ENCODE measurements around the gene UIMC1. TPM values are rescaled to one million over a fixed set of nuclear protein-coding genes. Genes with fewer than 3 reads are reported as not detected.

The UIMC1 gene
- total RNA-seq, 1 experiment from 2014 or later, result 46.8 TPM

DNA sequence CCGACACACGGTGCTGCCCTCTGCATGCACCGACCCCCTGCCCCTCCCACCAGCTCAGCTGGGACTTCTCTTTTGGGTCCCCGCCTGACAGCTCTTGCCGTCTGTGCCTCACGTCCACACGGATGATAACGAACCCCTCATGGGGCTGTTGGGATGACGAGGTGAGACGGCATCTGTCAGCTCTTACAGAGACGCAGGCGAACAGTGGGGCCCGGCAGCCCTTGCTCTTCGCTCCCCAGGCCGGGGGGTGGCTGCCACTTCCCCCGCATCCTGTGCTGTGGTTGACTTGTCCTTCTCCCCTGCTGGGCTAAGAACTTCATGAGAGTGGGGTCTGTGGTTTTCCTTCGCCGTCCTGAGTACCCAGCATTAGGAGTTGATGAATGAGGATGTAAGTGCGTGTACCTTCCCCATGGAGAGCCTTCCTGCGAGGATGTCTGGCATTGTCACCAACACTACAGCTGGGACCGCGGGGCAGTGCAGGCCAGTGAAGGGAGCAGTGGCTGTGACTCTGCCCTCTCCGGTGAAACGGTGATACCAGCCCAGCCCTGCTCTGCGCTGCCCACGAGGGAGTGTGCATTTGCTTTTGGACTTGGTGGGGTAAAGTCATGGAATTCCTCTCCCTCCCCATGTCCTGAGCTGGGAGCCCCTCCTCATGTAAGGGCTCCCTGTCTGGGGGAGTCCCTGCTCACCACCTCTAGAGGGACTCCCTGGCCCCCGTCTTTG, 130.6 kb downstream of the UIMC1 start:
- Histone ChIP-seq H3K36me3 (ENCODE audit: insufficient read depth, low read length, poor library complexity, severe bottlenecking) (no peaks in the 10 kb centered on the region), H3K4me3 (ENCODE audit: low read depth, low read length, poor library complexity, severe bottlenecking) (no peak overlapping the region), H3K27ac (ENCODE audit: low read depth, low read length, poor library complexity, severe bottlenecking) (no peak overlapping the region), H3K9me3 (ENCODE audit: low read depth, low read length, poor library complexity, severe bottlenecking) (no peaks in the 10 kb centered on the region), H3K27me3 (replicated peaks; ENCODE audit: insufficient read depth, low read depth, low read length, poor library complexity) (no peaks in the 10 kb centered on the region), H3K4me1 (ENCODE audit: insufficient read depth, low read length, poor library complexity, severe bottlenecking) (no peaks in the 10 kb centered on the region)
- ChIA-PET CTCF (no interaction called here), POLR2A (ENCODE audit: low non-redundant PET) (no interaction called here)
- intact Hi-C loops (cut with micrococcal nuclease; ENCODE audit: unreplicated experiment), result no loop called here
- TF ChIP-seq, protein P1, sequence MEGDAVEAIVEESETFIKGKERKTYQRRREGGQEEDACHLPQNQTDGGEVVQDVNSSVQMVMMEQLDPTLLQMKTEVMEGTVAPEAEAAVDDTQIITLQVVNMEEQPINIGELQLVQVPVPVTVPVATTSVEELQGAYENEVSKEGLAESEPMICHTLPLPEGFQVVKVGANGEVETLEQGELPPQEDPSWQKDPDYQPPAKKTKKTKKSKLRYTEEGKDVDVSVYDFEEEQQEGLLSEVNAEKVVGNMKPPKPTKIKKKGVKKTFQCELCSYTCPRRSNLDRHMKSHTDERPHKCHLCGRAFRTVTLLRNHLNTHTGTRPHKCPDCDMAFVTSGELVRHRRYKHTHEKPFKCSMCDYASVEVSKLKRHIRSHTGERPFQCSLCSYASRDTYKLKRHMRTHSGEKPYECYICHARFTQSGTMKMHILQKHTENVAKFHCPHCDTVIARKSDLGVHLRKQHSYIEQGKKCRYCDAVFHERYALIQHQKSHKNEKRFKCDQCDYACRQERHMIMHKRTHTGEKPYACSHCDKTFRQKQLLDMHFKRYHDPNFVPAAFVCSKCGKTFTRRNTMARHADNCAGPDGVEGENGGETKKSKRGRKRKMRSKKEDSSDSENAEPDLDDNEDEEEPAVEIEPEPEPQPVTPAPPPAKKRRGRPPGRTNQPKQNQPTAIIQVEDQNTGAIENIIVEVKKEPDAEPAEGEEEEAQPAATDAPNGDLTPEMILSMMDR (conservative IDR thresholded peaks at IDR 0.05; ENCODE audit: low read depth, low read length), result no peak
- no peak for TF ChIP-seq EZH2 (IDR thresholded peaks at IDR 0.05; ENCODE audit: borderline replicate concordance, low read depth, low read length, poor library complexity, severe bottlenecking)
- no TSS peak for BruUV-seq (replicated peaks)
- DNase-seq (ENCODE audit: low spot score), result no peak

DNA sequence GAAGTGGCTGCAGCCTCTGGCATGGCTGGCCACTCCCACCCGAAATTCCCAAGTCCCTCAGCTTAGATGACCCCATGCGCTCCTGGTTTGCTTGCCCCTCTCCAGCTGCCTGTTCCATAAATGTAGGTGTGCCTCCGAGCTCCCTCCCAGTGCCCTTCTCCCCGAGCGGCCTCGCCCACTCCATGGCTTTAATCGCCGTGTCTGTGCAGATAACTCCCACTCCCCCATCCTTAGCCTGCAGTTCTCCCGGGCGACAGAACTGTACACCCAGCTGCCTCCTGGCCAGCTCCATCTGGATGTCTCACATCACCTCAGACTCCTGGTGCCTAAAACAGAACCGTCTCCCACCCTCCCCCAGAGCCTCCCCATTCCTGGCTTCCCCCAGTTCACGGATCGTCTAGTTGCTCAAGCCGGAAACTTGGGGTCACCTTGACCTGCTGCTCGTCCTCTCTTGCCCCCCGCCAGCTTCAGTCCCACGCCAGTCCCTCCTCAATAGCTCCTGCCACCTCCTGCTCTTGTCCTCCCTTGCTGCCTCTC, 131.5 kb downstream of the UIMC1 start:
- POLR2A ChIA-PET (ENCODE audit: low non-redundant PET), result no interaction called here
- intact Hi-C loops (cut with micrococcal nuclease; ENCODE audit: unreplicated experiment), result no loop called here
- H3K27me3 ChIP-seq (replicated peaks; ENCODE audit: insufficient read depth, low read depth, low read length, poor library complexity), result no peaks in the 10 kb centered on the region

DNA sequence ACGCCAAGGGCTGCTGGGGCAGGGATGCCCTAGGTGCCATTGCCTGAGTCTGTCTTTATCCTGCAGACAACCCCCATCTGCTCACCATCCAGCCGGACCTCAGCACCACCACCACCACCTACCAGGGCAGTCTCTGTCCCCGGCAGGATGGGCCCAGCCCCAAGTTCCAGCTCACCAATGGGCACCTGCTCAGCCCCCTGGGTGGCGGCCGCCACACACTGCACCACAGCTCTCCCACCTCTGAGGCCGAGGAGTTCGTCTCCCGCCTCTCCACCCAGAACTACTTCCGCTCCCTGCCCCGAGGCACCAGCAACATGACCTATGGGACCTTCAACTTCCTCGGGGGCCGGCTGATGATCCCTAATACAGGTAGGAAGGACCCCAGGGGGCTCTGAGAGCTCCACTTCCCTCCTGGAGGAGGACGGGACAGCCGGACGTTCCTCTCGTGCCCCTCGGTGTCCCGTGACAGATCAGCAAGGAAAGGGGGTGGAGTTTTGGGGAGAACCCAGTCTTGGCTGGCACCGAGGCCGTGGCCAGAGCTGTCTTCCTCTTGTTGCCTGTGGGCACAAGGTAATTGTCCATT, 132.3 kb downstream of the UIMC1 start:
- CTCF ChIA-PET, result no interaction called here
- intact Hi-C loops (cut with micrococcal nuclease; ENCODE audit: unreplicated experiment), result no loop called here
- POLR2A ChIA-PET (ENCODE audit: low non-redundant PET), result no interaction called here
- H3K27ac ChIP-seq (ENCODE audit: low read depth, low read length, poor library complexity, severe bottlenecking), result no peak overlapping the region
- no peaks in the 10 kb centered on the region for H3K9me3 ChIP-seq (ENCODE audit: low read depth, low read length, poor library complexity, severe bottlenecking)
- no peaks in the 10 kb centered on the region for H3K4me1 ChIP-seq (ENCODE audit: insufficient read depth, low read length, poor library complexity, severe bottlenecking)
- TF ChIP-seq, protein P1 (conservative IDR thresholded peaks at IDR 0.05; ENCODE audit: low read depth, low read length), result no peak
- no peak for TF ChIP-seq EZH2 (IDR thresholded peaks at IDR 0.05; ENCODE audit: borderline replicate concordance, low read depth, low read length, poor library complexity, severe bottlenecking)
- H3K27me3 ChIP-seq (replicated peaks; ENCODE audit: insufficient read depth, low read depth, low read length, poor library complexity), result no peaks in the 10 kb centered on the region
- DNase-seq (ENCODE audit: low spot score), result no peak
- BruUV-seq (replicated peaks), result no TSS peak
- no peak overlapping the region for H3K4me3 ChIP-seq (ENCODE audit: low read depth, low read length, poor library complexity, severe bottlenecking)
- no peaks in the 10 kb centered on the region for H3K36me3 ChIP-seq (ENCODE audit: insufficient read depth, low read length, poor library complexity, severe bottlenecking)

More for the DNA sequence above, 131.5 kb downstream of the UIMC1 start:
- BruUV-seq (replicated peaks), result no TSS peak
- CTCF ChIA-PET, result no interaction called here
- DNase-seq (ENCODE audit: low spot score), result no peak
- Histone ChIP-seq H3K4me1 (ENCODE audit: insufficient read depth, low read length, poor library complexity, severe bottlenecking) (no peaks in the 10 kb centered on the region), H3K36me3 (ENCODE audit: insufficient read depth, low read length, poor library complexity, severe bottlenecking) (no peaks in the 10 kb centered on the region), H3K27ac (ENCODE audit: low read depth, low read length, poor library complexity, severe bottlenecking) (no peak overlapping the region), H3K4me3 (ENCODE audit: low read depth, low read length, poor library complexity, severe bottlenecking) (no peak overlapping the region), H3K9me3 (ENCODE audit: low read depth, low read length, poor library complexity, severe bottlenecking) (no peaks in the 10 kb centered on the region)
- no peak for TF ChIP-seq EZH2 (IDR thresholded peaks at IDR 0.05; ENCODE audit: borderline replicate concordance, low read depth, low read length, poor library complexity, severe bottlenecking)
- TF ChIP-seq, protein P1 (conservative IDR thresholded peaks at IDR 0.05; ENCODE audit: low read depth, low read length), result no peak

All from A673 (cell line).